ENCODE measurements around the gene MEAK7.
"Not testable (repeated sequence)": the region's sequence is repeated elsewhere in the genome, so short reads cannot be mapped to it uniquely, and the experiment has no call there.

MEAK7 gene

DNA sequence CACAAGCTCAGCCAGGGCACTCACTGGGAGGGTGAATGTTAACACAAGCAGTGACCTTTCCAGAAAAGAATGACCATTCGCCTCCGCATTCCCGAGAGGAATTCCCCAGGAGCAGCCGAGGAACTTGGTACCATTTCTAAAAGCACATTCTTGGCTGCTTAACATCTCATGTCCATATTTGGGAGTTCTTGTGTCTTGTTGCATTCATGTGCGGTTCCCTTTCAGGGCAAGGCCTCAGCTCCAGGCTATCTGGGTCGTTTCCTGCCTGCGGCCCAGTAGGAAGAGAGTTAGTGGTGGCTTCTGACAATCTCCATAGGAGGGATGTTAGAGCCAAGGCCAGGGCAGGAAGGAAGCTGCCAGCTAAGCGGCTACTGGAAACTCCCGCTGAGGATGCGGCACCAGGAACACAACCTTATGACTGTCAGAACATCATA, 27.8 kb upstream of the MEAK7 start:
- TF ChIP-seq ZFX (IDR thresholded peaks at IDR 0.05; ENCODE audit: borderline replicate concordance) = no peak
- TF ChIP-seq, protein P1, sequence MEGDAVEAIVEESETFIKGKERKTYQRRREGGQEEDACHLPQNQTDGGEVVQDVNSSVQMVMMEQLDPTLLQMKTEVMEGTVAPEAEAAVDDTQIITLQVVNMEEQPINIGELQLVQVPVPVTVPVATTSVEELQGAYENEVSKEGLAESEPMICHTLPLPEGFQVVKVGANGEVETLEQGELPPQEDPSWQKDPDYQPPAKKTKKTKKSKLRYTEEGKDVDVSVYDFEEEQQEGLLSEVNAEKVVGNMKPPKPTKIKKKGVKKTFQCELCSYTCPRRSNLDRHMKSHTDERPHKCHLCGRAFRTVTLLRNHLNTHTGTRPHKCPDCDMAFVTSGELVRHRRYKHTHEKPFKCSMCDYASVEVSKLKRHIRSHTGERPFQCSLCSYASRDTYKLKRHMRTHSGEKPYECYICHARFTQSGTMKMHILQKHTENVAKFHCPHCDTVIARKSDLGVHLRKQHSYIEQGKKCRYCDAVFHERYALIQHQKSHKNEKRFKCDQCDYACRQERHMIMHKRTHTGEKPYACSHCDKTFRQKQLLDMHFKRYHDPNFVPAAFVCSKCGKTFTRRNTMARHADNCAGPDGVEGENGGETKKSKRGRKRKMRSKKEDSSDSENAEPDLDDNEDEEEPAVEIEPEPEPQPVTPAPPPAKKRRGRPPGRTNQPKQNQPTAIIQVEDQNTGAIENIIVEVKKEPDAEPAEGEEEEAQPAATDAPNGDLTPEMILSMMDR (IDR thresholded peaks at IDR 0.05) = no peak
- H3K27ac ChIP-seq = no peak overlapping the region

DNA sequence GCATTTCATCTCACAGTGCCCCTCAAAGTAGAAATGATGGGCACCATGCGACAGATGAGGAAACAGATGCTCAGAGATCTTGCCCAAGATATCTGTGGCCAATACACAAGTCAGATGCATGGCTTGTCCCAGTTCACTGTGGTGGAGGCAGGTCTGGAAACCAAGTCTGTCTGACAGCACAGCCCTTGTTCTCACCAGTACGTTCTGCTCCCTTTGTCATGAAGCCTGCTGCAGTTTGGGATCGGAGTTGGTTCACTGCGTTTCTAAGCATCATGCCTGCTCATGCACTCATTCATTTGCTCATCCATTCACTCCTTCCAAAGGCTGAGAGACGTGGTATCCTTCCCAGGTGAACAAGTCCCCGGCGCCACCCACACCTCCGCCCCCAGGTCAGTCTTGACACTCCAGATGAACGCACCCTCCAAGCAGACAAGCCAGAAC, 27.2 kb upstream of the MEAK7 start:
- no peak overlapping the region for H3K27ac ChIP-seq
- TF ChIP-seq, protein P1 (IDR thresholded peaks at IDR 0.05) = no peak
- no peak for TF ChIP-seq ZFX (IDR thresholded peaks at IDR 0.05; ENCODE audit: borderline replicate concordance)

DNA sequence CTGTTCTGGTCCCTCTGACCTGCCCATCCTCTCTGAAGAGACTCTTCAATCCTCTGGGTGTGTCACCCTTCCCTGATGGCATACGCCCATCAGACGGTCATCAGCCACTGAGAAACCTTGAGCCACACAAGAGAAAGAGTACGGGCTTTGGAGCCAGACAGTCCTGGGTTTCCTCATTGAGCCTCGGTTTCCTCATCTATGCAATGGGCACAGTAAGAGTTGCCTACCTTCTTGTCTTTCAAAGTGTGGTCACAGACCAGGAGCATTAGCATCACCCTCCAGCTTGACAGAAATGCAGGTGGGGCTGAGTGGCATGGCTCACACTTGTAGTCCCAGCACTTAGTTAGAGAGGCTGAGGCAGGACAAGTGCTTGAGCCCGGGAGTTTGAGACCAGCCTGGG, 26.1 kb upstream of the MEAK7 start:
- TF ChIP-seq, protein P1 (IDR thresholded peaks at IDR 0.05) = no peak
- TF ChIP-seq ZFX (IDR thresholded peaks at IDR 0.05; ENCODE audit: borderline replicate concordance) = no peak
- H3K27ac ChIP-seq = no peak overlapping the region

DNA sequence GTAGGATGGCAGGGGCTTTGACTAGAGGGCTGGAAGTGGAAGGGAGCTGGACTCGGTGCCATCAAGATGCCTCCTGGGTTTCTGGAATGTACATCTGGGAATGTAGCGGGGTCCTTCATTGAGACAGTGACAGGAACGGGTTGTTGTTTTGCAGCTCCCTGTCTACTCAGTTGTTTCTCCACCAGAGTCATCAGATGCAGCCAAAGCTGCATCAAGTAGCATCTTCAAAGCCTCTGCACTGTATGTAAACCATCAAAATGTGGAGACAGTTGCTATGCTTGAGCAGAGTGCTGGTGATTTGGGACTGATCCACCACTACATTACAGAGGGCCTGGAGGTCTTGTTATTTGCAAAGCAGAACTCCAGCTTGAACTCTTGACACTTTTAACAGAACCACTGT, 25.1 kb upstream of the MEAK7 start:
- TF ChIP-seq, protein P1 (IDR thresholded peaks at IDR 0.05) = no peak
- no peak for TF ChIP-seq ZFX (IDR thresholded peaks at IDR 0.05; ENCODE audit: borderline replicate concordance)
- no peak overlapping the region for H3K27ac ChIP-seq

DNA sequence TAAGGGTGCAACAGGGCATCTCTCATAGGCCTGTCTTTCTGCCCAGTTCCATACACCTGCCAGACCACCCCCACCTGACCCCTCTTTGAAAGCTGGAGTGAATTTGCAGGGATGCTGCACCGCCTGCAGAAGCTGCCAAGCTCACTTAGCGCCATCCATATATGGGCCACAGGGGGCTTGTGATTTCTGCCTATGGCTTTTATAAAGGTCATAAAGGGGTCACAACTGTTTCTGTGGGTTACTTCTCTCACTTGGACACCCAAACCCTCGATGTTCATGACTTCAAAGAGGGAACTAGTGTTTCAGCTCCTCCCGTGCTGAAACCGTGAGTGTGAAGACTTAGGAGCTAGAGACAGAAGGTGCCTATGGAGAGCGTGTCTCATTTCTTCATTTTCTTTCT, 23.9 kb upstream of the MEAK7 start:
- TF ChIP-seq ZFX (IDR thresholded peaks at IDR 0.05; ENCODE audit: borderline replicate concordance) = no peak
- TF ChIP-seq, protein P1 (IDR thresholded peaks at IDR 0.05) = no peak
- no peak overlapping the region for H3K27ac ChIP-seq

DNA sequence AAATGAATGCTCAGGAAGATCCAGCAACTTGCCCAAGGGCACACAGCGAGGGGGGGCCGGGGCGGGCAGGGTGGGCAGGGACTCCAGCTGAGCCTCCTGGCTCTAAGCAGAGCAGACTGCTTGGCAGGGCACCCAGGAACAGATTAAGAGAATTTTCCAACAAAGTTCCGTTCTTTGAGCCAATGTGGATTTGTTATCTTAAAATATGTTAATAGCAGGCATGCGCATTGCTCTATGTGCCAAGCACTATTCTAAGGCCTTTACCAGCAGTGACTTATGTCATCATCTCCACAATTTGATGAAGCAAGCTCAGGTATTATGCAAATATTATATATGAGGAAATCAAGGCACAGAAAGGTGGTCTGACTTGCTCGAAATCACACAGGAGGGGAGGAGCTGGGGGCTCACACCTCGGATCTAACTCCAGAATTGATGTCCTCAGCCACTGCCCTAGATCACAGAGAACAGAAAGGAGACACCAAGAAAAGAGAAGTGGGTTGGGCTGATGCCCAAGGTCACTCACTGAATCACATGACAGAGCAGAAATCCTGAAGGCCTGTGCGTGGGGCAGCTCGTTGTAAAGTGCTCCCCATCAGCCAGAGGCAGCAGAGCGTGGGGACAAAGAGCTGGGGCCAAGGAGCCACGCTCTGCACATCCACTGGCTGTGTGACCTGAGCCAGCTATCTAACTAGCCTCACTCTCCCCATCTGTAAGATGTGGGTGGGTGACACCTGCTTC, 23.2 kb upstream of the MEAK7 start:
- no peak for TF ChIP-seq ZFX (IDR thresholded peaks at IDR 0.05; ENCODE audit: borderline replicate concordance)
- TF ChIP-seq, protein P1 (IDR thresholded peaks at IDR 0.05) = no peak
- no peak overlapping the region for H3K27ac ChIP-seq

DNA sequence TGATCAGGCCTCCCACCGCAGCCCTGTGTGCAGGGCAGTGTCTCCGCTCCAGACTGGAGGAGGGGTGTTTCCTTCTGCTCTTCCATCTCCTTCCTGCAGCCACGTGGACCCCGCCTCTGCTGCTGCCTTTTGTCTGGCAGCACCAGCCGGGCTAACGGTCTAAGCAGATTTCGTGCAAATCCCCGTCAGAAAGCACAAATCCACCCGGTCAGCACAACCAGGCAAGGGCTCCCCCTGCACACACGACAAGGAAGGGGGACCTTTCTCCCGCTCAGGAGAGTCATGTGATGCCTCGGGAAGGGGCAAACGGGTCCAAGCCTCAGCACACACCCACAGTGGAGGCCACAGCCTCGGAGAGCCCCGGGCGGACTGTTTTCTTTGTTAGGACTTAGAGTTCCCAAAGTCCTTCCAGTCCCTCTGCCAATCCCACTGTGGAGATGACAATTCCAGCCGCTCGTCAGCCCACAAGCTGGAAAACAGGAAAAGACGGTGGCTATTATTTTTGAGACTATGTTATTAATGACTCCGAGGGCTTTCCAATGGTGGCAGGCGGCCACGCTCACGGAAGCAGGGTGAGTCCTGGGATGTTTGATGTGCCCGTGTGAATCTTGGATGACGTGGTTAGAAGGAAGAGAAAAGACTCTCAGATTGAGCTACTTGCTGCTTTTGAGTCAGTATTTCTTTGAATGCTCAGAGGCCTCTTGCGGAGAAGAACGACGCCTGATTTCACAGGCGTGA, 22.5 kb upstream of the MEAK7 start:
- H3K27ac ChIP-seq = no peak overlapping the region
- TF ChIP-seq, protein P1 (IDR thresholded peaks at IDR 0.05) = no peak
- no peak for TF ChIP-seq ZFX (IDR thresholded peaks at IDR 0.05; ENCODE audit: borderline replicate concordance)

DNA sequence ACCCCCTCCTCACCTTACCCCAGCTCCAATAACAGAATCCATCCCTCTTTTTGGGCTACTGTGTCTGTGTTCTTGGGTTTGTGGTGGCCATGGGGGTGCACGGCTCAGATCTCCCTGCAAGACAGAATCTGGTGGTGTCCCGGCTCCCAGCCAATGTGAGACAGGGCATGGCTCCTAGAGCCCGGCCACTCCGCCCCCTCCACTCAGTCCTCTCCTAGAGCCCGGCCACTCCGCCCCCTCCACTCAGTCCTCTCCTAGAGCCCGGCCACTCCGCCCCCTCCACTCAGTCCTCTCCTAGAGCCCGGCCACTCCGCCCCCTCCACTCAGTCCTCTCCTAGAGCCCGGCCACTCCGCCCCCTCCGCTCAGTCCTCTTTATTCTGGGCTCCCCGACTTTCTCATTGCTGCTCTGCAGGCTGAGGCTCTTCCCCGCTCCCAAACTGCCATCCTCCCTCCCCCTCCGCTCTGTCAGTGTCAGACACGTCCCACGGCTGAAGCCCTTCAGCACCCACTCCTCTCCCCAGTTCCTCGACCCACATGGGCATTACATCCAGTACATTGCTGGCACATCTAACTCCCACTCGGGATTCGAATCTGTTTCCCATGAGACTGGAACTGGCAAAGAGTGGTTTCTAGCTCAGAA, 20.6 kb upstream of the MEAK7 start:
- not testable (repeated sequence) for H3K27ac ChIP-seq
